GM19468 (cell line): ENCODE measurements around the gene AMPH.

Experiments
- ATAC-seq: cut with Tn5 transposase; IDR thresholded peaks from one replicate; pipeline ENCODE4 v1.9.1; 2021; ENCODE audit warnings: mild to moderate bottlenecking, moderate library complexity, moderate number of reproducible peaks; ENCODE audit not compliant: unreplicated experiment; ENCODE audit errors: extremely low read depth

Gene AMPH

GRCh38 chr7:38478404-38478803 is 152.8 kb downstream of the AMPH start:
- no peak for ATAC-seq

- no peak for ATAC-seq
These were observed 153.8 kb downstream of the AMPH start for GRCh38 chr7:38477333-38477732.

- ATAC-seq, result no peak
These were observed 154.4 kb downstream of the AMPH start for GRCh38 chr7:38476764-38477163.

- no peak for ATAC-seq
These were observed 165.2 kb downstream of the AMPH start for GRCh38 chr7:38465956-38466355.

- ATAC-seq, result peak; percentile 78
These were observed 167.6 kb downstream of the AMPH start for GRCh38 chr7:38463277-38464225.

- ATAC-seq, result no peak
These were observed 168.4 kb downstream of the AMPH start for GRCh38 chr7:38462819-38463218.

- ATAC-seq, result no peak
These were observed 169.3 kb downstream of the AMPH start for GRCh38 chr7:38461887-38462286.

GRCh38 chr7:38453826-38454225 is 177.3 kb downstream of the AMPH start:
- ATAC-seq, result no peak

- ATAC-seq, result no peak
These were observed 178.0 kb downstream of the AMPH start for GRCh38 chr7:38453168-38453567.

- ATAC-seq, result no peak
These were observed 178.5 kb downstream of the AMPH start for GRCh38 chr7:38452681-38453108.

GRCh38 chr7:38451840-38452239 is 179.3 kb downstream of the AMPH start:
- no peak for ATAC-seq

- no peak for ATAC-seq
These were observed 182.5 kb downstream of the AMPH start for GRCh38 chr7:38448584-38449234.

GRCh38 chr7:38448054-38448453 is 183.1 kb downstream of the AMPH start:
- no peak for ATAC-seq

- no peak for ATAC-seq
These were observed 192.2 kb downstream of the AMPH start for GRCh38 chr7:38438970-38439369.

- ATAC-seq, result no peak
These were observed 198.5 kb downstream of the AMPH start for GRCh38 chr7:38432671-38433070.

- ATAC-seq, result no peak
These were observed 199.1 kb downstream of the AMPH start for GRCh38 chr7:38432080-38432479.

GRCh38 chr7:38429057-38429456 is 202.1 kb downstream of the AMPH start:
- ATAC-seq, result no peak

- no peak for ATAC-seq
These were observed 203.1 kb downstream of the AMPH start for GRCh38 chr7:38428041-38428440.

GRCh38 chr7:38427279-38427955 is 203.8 kb downstream of the AMPH start:
- ATAC-seq, result no peak

GRCh38 chr7:38425509-38425908 is 205.7 kb downstream of the AMPH start:
- ATAC-seq, result peak; percentile 69
